ENCODE results near the gene HSD17B12. TPM values are rescaled to one million over a fixed set of nuclear protein-coding genes. Genes with fewer than 3 reads are reported as not detected.

HSD17B12 gene
- total RNA-seq, 1 experiment from 2014 or later: 106 TPM

DNA sequence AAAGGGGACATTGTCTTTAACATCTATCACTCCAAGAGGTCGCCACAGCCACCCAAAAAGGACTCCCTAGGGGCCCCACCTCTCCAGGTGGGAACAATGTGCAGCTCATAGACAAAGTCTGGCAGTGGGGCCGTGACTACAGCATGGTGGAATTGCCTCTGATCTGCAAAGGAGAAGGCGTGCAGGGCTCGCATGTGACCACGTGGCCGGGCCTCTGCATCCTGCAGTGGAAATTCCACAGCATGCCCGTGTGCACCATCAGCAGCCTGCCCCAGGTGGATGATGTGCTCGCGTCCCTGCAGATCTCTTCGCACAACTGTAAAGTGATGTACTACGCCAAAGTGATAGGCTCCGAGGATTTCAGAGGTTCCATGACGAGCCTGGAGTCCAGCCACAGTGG, 218.6 kb downstream of the HSD17B12 start:
- H3K4me1 ChIP-seq (ENCODE audit: control insufficient read depth, insufficient read depth, low read length): no peaks in the 10 kb centered on the region
- TF ChIP-seq POLR2AphosphoS5 (IDR thresholded peaks at IDR 0.05; ENCODE audit: low read depth, low read length) (no peak), SIN3A (IDR thresholded peaks at IDR 0.05; ENCODE audit: borderline replicate concordance, insufficient read depth, low read depth, low read length) (no peak), TCF7L2 (IDR thresholded peaks at IDR 0.05; ENCODE audit: low read depth, low read length) (no peak)
- TF ChIP-seq, protein P1, sequence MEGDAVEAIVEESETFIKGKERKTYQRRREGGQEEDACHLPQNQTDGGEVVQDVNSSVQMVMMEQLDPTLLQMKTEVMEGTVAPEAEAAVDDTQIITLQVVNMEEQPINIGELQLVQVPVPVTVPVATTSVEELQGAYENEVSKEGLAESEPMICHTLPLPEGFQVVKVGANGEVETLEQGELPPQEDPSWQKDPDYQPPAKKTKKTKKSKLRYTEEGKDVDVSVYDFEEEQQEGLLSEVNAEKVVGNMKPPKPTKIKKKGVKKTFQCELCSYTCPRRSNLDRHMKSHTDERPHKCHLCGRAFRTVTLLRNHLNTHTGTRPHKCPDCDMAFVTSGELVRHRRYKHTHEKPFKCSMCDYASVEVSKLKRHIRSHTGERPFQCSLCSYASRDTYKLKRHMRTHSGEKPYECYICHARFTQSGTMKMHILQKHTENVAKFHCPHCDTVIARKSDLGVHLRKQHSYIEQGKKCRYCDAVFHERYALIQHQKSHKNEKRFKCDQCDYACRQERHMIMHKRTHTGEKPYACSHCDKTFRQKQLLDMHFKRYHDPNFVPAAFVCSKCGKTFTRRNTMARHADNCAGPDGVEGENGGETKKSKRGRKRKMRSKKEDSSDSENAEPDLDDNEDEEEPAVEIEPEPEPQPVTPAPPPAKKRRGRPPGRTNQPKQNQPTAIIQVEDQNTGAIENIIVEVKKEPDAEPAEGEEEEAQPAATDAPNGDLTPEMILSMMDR (IDR thresholded peaks at IDR 0.05): no peak
- TF ChIP-seq, protein P2, sequence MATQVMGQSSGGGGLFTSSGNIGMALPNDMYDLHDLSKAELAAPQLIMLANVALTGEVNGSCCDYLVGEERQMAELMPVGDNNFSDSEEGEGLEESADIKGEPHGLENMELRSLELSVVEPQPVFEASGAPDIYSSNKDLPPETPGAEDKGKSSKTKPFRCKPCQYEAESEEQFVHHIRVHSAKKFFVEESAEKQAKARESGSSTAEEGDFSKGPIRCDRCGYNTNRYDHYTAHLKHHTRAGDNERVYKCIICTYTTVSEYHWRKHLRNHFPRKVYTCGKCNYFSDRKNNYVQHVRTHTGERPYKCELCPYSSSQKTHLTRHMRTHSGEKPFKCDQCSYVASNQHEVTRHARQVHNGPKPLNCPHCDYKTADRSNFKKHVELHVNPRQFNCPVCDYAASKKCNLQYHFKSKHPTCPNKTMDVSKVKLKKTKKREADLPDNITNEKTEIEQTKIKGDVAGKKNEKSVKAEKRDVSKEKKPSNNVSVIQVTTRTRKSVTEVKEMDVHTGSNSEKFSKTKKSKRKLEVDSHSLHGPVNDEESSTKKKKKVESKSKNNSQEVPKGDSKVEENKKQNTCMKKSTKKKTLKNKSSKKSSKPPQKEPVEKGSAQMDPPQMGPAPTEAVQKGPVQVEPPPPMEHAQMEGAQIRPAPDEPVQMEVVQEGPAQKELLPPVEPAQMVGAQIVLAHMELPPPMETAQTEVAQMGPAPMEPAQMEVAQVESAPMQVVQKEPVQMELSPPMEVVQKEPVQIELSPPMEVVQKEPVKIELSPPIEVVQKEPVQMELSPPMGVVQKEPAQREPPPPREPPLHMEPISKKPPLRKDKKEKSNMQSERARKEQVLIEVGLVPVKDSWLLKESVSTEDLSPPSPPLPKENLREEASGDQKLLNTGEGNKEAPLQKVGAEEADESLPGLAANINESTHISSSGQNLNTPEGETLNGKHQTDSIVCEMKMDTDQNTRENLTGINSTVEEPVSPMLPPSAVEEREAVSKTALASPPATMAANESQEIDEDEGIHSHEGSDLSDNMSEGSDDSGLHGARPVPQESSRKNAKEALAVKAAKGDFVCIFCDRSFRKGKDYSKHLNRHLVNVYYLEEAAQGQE (IDR thresholded peaks at IDR 0.05; ENCODE audit: insufficient read depth in 1 of 2, low read depth in 2 of 2, low read length in 1 of 2): no peak
- in situ Hi-C loops (cut with HindIII; ENCODE audit: low pct_unique_long_range_greater_than_20kb, low sequenced_read_pairs) (no loop called here), intact Hi-C loops (cut with micrococcal nuclease; ENCODE audit: unreplicated experiment) (no loop called here)
- no peak for DNase-seq (ENCODE audit: low read depth, low spot score)
- CTCF ChIA-PET: no interaction called here
- H3K9me3 ChIP-seq (ENCODE audit: control insufficient read depth, insufficient read depth, low read depth, low read length): no peaks in the 10 kb centered on the region
- no TSS peak for BruUV-seq (replicated peaks)
- H3K4me3 ChIP-seq (ENCODE audit: low read depth in 2 of 2, low read length in 2 of 2): no peak overlapping the region
- no peak overlapping the region for H3K27ac ChIP-seq (ENCODE audit: low read length)
- no peaks in the 10 kb centered on the region for H3K27me3 ChIP-seq (ENCODE audit: control insufficient read depth, insufficient read depth, low read length)
- POLR2A ChIA-PET: no interaction called here
- peaks cover 8% of the 10 kb centered on the region; the same call in 1 of the 2 replicates for H3K36me3 ChIP-seq (ENCODE audit: control insufficient read depth, insufficient read depth, low read length)
- ATAC-seq: no peak

DNA sequence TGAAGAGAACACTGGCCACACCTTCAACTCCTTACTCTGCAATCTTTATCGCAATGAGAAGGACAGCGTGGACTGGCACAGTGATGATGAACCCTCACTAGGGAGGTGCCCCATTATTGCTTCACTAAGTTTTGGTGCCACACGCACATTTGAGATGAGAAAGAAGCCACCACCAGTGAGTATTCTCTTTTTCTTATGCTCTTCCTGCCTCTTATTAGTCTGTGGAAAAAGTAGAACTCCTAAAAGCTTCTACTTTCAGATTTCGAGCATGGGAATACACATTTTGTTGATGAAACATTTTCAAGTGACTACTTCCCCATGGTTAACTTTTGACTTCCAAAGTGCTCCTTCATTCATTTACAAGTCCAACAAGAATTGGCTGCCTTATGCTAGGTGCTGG, 221.0 kb downstream of the HSD17B12 start:
- no TSS peak for BruUV-seq (replicated peaks)
- no peaks in the 10 kb centered on the region for H3K4me1 ChIP-seq (ENCODE audit: control insufficient read depth, insufficient read depth, low read length)
- H3K4me3 ChIP-seq (ENCODE audit: low read depth in 2 of 2, low read length in 2 of 2): no peak overlapping the region
- POLR2A ChIA-PET: no interaction called here
- H3K27ac ChIP-seq (ENCODE audit: low read length): no peak overlapping the region
- H3K27me3 ChIP-seq (ENCODE audit: control insufficient read depth, insufficient read depth, low read length): no peaks in the 10 kb centered on the region
- DNase-seq (ENCODE audit: low read depth, low spot score) (no peak), ATAC-seq (no peak)
- intact Hi-C loops (cut with micrococcal nuclease; ENCODE audit: unreplicated experiment) (no loop called here), in situ Hi-C loops (cut with HindIII; ENCODE audit: low pct_unique_long_range_greater_than_20kb, low sequenced_read_pairs) (no loop called here)
- CTCF ChIA-PET: no interaction called here
- peaks cover 3% of the 10 kb centered on the region; the same call in 1 of the 2 replicates for H3K36me3 ChIP-seq (ENCODE audit: control insufficient read depth, insufficient read depth, low read length)
- TF ChIP-seq POLR2AphosphoS5 (IDR thresholded peaks at IDR 0.05; ENCODE audit: low read depth, low read length) (no peak), SIN3A (IDR thresholded peaks at IDR 0.05; ENCODE audit: borderline replicate concordance, insufficient read depth, low read depth, low read length) (no peak), TCF7L2 (IDR thresholded peaks at IDR 0.05; ENCODE audit: low read depth, low read length) (no peak)
- TF ChIP-seq, protein P2 (IDR thresholded peaks at IDR 0.05; ENCODE audit: insufficient read depth in 1 of 2, low read depth in 2 of 2, low read length in 1 of 2): no peak
- TF ChIP-seq, protein P1 (IDR thresholded peaks at IDR 0.05): no peak
- no peaks in the 10 kb centered on the region for H3K9me3 ChIP-seq (ENCODE audit: control insufficient read depth, insufficient read depth, low read depth, low read length)

Data from Panc1 (cell line).